WI38 (cell line): Measurements from ENCODE around the gene SYVN1.
"Not testable (repeated sequence)": the region's sequence is repeated elsewhere in the genome, so short reads cannot be mapped to it uniquely, and the experiment has no call there.

Source experiments
- H3K4me3 ChIP-seq: 2 replicates; pipeline ENCODE4 v1.5.1; 2011; ENCODE audit warnings: low read depth, mild to moderate bottlenecking, control low read depth, low read length
- CTCF ChIP-seq: IDR thresholded peaks from 2 replicates; pipeline ENCODE4 v1.5.1; 2012; ENCODE audit warnings: low read depth, mild to moderate bottlenecking, control low read depth, low read length

The SYVN1 gene

GRCh38 chr11:65159012-65159411 is 24.7 kb upstream of the SYVN1 start:
- no peak for TF ChIP-seq CTCF

GRCh38 chr11:65157336-65157735 is 23.0 kb upstream of the SYVN1 start:
- no peak for TF ChIP-seq CTCF
- no peak overlapping the region for H3K4me3 ChIP-seq

More at GRCh38 chr11:65159012-65159411, 24.7 kb upstream of the SYVN1 start:
- H3K4me3 ChIP-seq, result no peak overlapping the region

- no peak overlapping the region for H3K4me3 ChIP-seq
- no peak for TF ChIP-seq CTCF
Observed at GRCh38 chr11:65156926-65157325, 22.6 kb upstream of the SYVN1 start.

- TF ChIP-seq CTCF, result no peak
- H3K4me3 ChIP-seq, result no peak overlapping the region
Observed at GRCh38 chr11:65156256-65156655, 21.9 kb upstream of the SYVN1 start.

- no peak overlapping the region for H3K4me3 ChIP-seq
- TF ChIP-seq CTCF, result no peak
Observed at GRCh38 chr11:65152122-65152521, 17.8 kb upstream of the SYVN1 start.

GRCh38 chr11:65151331-65151899 is 17.1 kb upstream of the SYVN1 start:
- TF ChIP-seq CTCF, result no peak

GRCh38 chr11:65150509-65151299 is 16.4 kb upstream of the SYVN1 start:
- no peak overlapping the region for H3K4me3 ChIP-seq
- no peak for TF ChIP-seq CTCF

More at GRCh38 chr11:65151331-65151899, 17.1 kb upstream of the SYVN1 start:
- H3K4me3 ChIP-seq, result no peak overlapping the region

GRCh38 chr11:65150131-65150508 is 15.8 kb upstream of the SYVN1 start:
- H3K4me3 ChIP-seq, result not testable (repeated sequence)
